Mucosa of gallbladder (tissue), 1 donor: Measurements from ENCODE around the gene MTREX. TPM values are rescaled to one million over a fixed set of nuclear protein-coding genes. Genes with fewer than 3 reads are reported as not detected.

Source experiments
- DNase-seq: peaks from one replicate; pipeline ENCODE4 v3.0.0-alpha.2; 2020; ENCODE audit warnings: low spot score
- total RNA-seq: library from RNA; stranded (reverse); gene quantifications from one replicate; pipeline ENCODE4 v1.2.1, GENCODE V29; 2021
- donor health status: DM: no; HTN: no; CAD: no.

MTREX gene
- total RNA-seq, 1 donor from 2014 or later = 61.1 TPM

GRCh38 chr5:55429221-55429612 lies 121.4 kb downstream of the MTREX start:
- DNase-seq = no peak

- no peak for DNase-seq
Measured at GRCh38 chr5:55429613-55430253, 121.9 kb downstream of the MTREX start.

GRCh38 chr5:55432549-55432948 lies 124.8 kb downstream of the MTREX start:
- no peak for DNase-seq

GRCh38 chr5:55437452-55437851 lies 129.7 kb downstream of the MTREX start:
- DNase-seq = no peak

GRCh38 chr5:55437859-55438206 lies 130.0 kb downstream of the MTREX start:
- no peak for DNase-seq

GRCh38 chr5:55438998-55439397 lies 131.2 kb downstream of the MTREX start:
- peak; percentile 26 for DNase-seq

GRCh38 chr5:55440188-55440646 lies 132.4 kb downstream of the MTREX start:
- no peak for DNase-seq

GRCh38 chr5:55441107-55441771 lies 133.4 kb downstream of the MTREX start:
- no peak for DNase-seq

GRCh38 chr5:55441954-55442353 lies 134.2 kb downstream of the MTREX start:
- no peak for DNase-seq

GRCh38 chr5:55445791-55446190 lies 138.0 kb downstream of the MTREX start:
- no peak for DNase-seq

- no peak for DNase-seq
Measured at GRCh38 chr5:55446640-55447351, 139.0 kb downstream of the MTREX start.

GRCh38 chr5:55450050-55450765 lies 142.4 kb downstream of the MTREX start:
- DNase-seq = no peak

- no peak for DNase-seq
Measured at GRCh38 chr5:55451976-55452375, 144.2 kb downstream of the MTREX start.

- no peak for DNase-seq
Measured at GRCh38 chr5:55453211-55453610, 145.4 kb downstream of the MTREX start.

- no peak for DNase-seq
Measured at GRCh38 chr5:55454282-55454681, 146.5 kb downstream of the MTREX start.

- DNase-seq = no peak
Measured at GRCh38 chr5:55456216-55456895, 148.6 kb downstream of the MTREX start.

- no peak for DNase-seq
Measured at GRCh38 chr5:55459572-55459971, 151.8 kb downstream of the MTREX start.

GRCh38 chr5:55463613-55464012 lies 155.8 kb downstream of the MTREX start:
- no peak for DNase-seq

GRCh38 chr5:55467862-55468551 lies 160.2 kb downstream of the MTREX start:
- DNase-seq = no peak

GRCh38 chr5:55469839-55470238 lies 162.1 kb downstream of the MTREX start:
- no peak for DNase-seq

GRCh38 chr5:55470282-55470681 lies 162.5 kb downstream of the MTREX start:
- DNase-seq = no peak
